ENCODE results near the gene WRNIP1.

WRNIP1 gene

DNA sequence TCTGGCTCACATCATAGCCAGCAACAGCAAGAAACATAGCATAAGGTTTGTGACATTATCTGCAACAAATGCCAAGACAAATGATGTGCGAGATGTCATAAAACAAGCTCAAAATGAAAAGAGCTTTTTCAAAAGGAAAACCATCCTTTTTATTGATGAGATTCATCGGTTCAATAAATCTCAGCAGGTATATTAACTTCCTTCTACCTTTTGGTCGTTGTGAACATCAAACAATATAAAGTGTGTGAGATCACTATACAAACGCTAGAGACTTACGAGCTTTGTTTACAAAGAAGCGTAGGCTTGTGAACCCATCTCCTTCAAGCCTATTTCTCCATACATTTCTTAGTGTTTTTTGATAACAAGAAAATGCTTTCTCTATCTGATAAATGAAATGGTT is 3.5 kb downstream of the WRNIP1 start:
- TF ChIP-seq, protein P1, sequence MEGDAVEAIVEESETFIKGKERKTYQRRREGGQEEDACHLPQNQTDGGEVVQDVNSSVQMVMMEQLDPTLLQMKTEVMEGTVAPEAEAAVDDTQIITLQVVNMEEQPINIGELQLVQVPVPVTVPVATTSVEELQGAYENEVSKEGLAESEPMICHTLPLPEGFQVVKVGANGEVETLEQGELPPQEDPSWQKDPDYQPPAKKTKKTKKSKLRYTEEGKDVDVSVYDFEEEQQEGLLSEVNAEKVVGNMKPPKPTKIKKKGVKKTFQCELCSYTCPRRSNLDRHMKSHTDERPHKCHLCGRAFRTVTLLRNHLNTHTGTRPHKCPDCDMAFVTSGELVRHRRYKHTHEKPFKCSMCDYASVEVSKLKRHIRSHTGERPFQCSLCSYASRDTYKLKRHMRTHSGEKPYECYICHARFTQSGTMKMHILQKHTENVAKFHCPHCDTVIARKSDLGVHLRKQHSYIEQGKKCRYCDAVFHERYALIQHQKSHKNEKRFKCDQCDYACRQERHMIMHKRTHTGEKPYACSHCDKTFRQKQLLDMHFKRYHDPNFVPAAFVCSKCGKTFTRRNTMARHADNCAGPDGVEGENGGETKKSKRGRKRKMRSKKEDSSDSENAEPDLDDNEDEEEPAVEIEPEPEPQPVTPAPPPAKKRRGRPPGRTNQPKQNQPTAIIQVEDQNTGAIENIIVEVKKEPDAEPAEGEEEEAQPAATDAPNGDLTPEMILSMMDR (conservative IDR thresholded peaks at IDR 0.05) = no peak
- no peak for TF ChIP-seq ZFX (IDR thresholded peaks at IDR 0.05)
- H3K27ac ChIP-seq = no peak overlapping the region

DNA sequence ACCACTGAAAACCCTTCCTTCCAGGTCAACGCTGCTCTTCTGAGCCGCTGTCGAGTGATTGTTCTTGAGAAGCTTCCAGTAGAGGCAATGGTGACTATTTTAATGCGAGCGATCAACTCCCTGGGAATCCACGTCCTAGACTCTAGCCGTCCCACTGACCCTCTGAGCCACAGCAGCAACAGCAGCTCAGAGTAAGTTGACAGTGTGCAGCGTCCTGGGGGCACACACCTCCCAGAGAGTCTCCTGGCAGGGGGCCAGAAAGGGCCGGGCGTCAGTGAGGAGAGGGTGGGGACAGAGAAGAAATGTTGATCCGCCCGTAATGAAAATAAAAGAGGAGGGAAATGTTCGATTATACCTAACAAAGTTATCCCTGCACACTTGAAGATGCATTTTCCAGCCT is 5.0 kb downstream of the WRNIP1 start:
- H3K27ac ChIP-seq = no peak overlapping the region
- no peak for TF ChIP-seq ZFX (IDR thresholded peaks at IDR 0.05)
- TF ChIP-seq, protein P1 (conservative IDR thresholded peaks at IDR 0.05) = no peak

DNA sequence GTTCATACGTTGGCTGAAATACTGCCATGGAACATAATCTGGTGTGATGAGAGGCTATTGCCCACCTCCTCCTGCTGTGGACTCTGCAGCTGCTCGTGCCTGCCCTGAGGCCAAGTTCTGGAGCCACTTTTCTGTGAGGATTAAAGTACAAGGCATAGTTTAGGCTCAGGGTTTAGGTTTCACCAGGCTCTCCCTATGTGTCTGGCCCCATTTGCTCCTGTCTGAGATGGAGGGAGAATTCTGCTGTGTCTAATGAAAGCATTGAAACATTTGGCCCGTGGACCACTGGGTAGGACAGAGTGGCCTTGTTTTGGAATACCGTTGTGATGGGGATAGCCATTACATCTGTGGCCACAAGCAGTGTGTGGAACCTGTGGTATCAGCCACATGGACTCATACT is 5.9 kb downstream of the WRNIP1 start:
- H3K27ac ChIP-seq = no peak overlapping the region
- no peak for TF ChIP-seq ZFX (IDR thresholded peaks at IDR 0.05)
- TF ChIP-seq, protein P1 (conservative IDR thresholded peaks at IDR 0.05) = no peak

DNA sequence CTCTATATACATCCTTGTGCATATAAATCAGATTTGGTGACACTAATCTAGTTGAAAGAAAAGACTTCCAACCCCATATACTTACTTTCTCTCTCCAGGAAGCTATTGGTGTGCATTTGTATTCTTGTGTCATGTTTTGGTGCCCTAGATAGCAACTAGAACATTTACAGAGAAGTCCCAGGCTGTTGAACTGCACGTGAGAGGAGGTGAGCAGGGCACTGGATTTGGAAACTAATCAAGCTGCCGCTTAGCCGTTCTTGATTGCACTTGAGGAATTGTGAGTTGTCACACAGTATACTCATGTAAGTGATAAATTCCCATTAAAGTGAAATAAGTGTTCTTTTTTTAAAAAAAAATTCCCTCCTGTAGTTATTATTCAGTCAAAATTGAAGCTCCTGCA is 7.6 kb downstream of the WRNIP1 start:
- TF ChIP-seq ZFX (IDR thresholded peaks at IDR 0.05) = no peak
- TF ChIP-seq, protein P1 (conservative IDR thresholded peaks at IDR 0.05) = no peak
- H3K27ac ChIP-seq = no peak overlapping the region

DNA sequence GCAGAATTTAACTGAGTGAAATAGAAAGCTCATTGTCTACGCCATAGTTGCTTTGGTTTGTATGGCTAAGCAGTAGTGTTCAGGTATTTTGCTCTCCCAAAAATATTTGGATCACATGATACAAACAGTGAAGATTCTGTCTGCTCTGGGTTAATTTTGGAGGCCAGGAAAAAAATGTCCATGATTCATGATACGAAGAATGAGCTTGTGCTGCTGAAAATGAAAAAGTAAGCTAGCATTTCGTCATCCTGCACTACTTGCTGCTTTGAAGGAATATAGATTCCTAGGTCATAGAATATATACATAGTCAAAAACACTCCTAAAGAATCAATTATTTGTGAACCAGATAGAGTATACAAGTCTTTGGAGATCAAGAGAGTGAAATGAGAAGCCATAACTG is 8.3 kb downstream of the WRNIP1 start:
- TF ChIP-seq, protein P1 (conservative IDR thresholded peaks at IDR 0.05) = no peak
- no peak for TF ChIP-seq ZFX (IDR thresholded peaks at IDR 0.05)
- H3K27ac ChIP-seq = no peak overlapping the region

DNA sequence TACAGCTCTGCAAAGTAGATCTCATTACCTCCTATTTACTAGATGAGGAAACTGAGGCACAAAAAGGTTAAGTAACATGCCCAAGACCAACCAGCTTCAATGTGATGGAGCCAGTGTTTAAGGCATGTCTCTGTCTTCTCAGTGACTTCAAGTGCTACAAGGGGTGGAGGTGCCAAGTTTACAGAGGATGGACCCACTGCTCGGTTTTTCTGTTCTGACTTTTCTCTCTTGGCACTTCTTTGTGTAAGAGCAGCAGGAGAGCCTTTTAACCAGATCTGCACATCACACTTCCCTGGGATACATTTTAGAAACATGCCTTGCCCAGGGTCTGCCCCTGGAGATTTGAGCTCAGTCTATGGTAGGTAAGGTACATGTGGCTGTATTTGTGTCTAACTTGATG is 9.8 kb downstream of the WRNIP1 start:
- TF ChIP-seq, protein P1 (conservative IDR thresholded peaks at IDR 0.05) = no peak
- no peak for TF ChIP-seq ZFX (IDR thresholded peaks at IDR 0.05)
- no peak overlapping the region for H3K27ac ChIP-seq

DNA sequence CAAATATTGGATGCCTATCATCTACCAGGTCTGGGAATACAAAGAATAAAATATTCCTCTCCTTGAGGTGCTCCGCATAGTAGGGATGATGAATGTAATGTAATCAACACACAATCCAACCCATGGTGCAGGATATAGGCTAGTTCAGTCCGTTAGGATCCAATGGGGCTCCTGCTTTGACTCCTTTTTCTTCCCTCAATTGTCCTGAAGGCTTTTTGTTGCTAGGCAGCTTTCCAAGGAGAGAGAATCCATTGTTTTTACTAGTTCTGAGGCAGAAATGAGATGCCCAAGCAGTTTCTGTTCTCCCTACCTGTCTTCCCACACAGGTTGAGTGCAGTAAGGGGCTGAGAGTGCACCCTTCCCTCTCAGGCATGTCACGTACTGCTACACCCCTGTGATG is 12.1 kb downstream of the WRNIP1 start:
- TF ChIP-seq ZFX (IDR thresholded peaks at IDR 0.05) = no peak
- TF ChIP-seq, protein P1 (conservative IDR thresholded peaks at IDR 0.05) = no peak
- H3K27ac ChIP-seq = no peak overlapping the region

All from C4-2B (cell line).